CD4-positive, alpha-beta T cell treated with Interferon alpha-2 for 1 hour (primary cell): ENCODE results near the gene UTS2R.
"Not testable (repeated sequence)": the region's sequence is repeated elsewhere in the genome, so short reads cannot be mapped to it uniquely, and the experiment has no call there.

Experiments
- DNase-seq, 2 donors: peaks; one replicate each; pipeline ENCODE4 v3.0.0-alpha.2; 2020 to 2022

UTS2R gene

GRCh38 chr17:82376042-82376730, 4.6 kb downstream of the UTS2R start:
- no peak for DNase-seq

GRCh38 chr17:82377294-82377693, 5.7 kb downstream of the UTS2R start:
- DNase-seq, result not testable (repeated sequence)

GRCh38 chr17:82377924-82378740, 6.6 kb downstream of the UTS2R start:
- no peak for DNase-seq

GRCh38 chr17:82378741-82379021, 7.1 kb downstream of the UTS2R start:
- no peak for DNase-seq

- no peak for DNase-seq
Observed at GRCh38 chr17:82380860-82381702, 9.5 kb downstream of the UTS2R start.

- not testable (repeated sequence) for DNase-seq
Observed at GRCh38 chr17:82381703-82382009, 10.1 kb downstream of the UTS2R start.

GRCh38 chr17:82382220-82382932, 10.8 kb downstream of the UTS2R start:
- DNase-seq, result not testable (repeated sequence)

- DNase-seq, result no peak
Observed at GRCh38 chr17:82382933-82383255, 11.3 kb downstream of the UTS2R start.

- no peak for DNase-seq
Observed at GRCh38 chr17:82383411-82383810, 11.8 kb downstream of the UTS2R start.

GRCh38 chr17:82384051-82384729, 12.6 kb downstream of the UTS2R start:
- DNase-seq, result no peak

GRCh38 chr17:82384730-82385481, 13.3 kb downstream of the UTS2R start:
- no peak for DNase-seq

- no peak for DNase-seq
Observed at GRCh38 chr17:82385559-82386254, 14.1 kb downstream of the UTS2R start.

- no peak for DNase-seq
Observed at GRCh38 chr17:82386255-82386831, 14.8 kb downstream of the UTS2R start.

- DNase-seq, result no peak
Observed at GRCh38 chr17:82386881-82387704, 15.5 kb downstream of the UTS2R start.

- DNase-seq, result no peak
Observed at GRCh38 chr17:82387705-82388106, 16.1 kb downstream of the UTS2R start.

- no peak for DNase-seq
Observed at GRCh38 chr17:82388223-82388921, 16.8 kb downstream of the UTS2R start.

GRCh38 chr17:82388922-82389283, 17.3 kb downstream of the UTS2R start:
- DNase-seq, result no peak

GRCh38 chr17:82389379-82389778, 17.8 kb downstream of the UTS2R start:
- DNase-seq, result no peak
